Measurements from ENCODE around the gene HDAC8. TPM values are rescaled to one million over a fixed set of nuclear protein-coding genes. Genes with fewer than 3 reads are reported as not detected.

Gene HDAC8
- total and polyA plus RNA-seq, 9 of the 15 experiments (the other 6 are each of a cell fraction or from before 2014, with no cell fraction given), result 18.9 to 53.8 (median 28.7) TPM

GRCh38 chrX:72313707-72314641 is 258.7 kb downstream of the HDAC8 start (continued):
- no peak for TF ChIP-seq NRF1 (conservative IDR thresholded peaks at IDR 0.05 in 1 of 2, IDR thresholded peaks at IDR 0.05 in 1 of 2)
- no peak for TF ChIP-seq TRIM28 (IDR thresholded peaks at IDR 0.05)
- TF ChIP-seq ZNF696 (CRISPR knock-in tag; conservative IDR thresholded peaks at IDR 0.05), result no peak
- TF ChIP-seq POLR3A (IDR thresholded peaks at IDR 0.05; ENCODE audit: borderline replicate concordance, extremely low read depth, insufficient read depth, insufficient read length), result no peak
- no peak for TF ChIP-seq SP1 (CRISPR knock-in tag; IDR thresholded peaks at IDR 0.05)

- ATAC-seq, result no peak
- no peaks in the 10 kb centered on the region for H3K36me3 ChIP-seq (ENCODE audit: control insufficient read depth, insufficient read depth, low read length)
- H3K27me3 ChIP-seq (ENCODE audit: control insufficient read depth in 2 of 2, insufficient read depth in 2 of 2, low read length in 2 of 2), result peaks cover 0 to 4% of the 10 kb centered on the region in 2 experiments; a peak in 1 of 5 replicates
- no peaks in the 10 kb centered on the region for H3K79me2 ChIP-seq (ENCODE audit: control insufficient read depth, insufficient read depth, low read length)
- H3K27ac ChIP-seq (ENCODE audit: extremely low read depth, low read depth, low read length), result no peak overlapping the region
- peaks cover 2 to 15% of the 10 kb centered on the region in 2 experiments; a peak in 3 of 5 replicates for H3K4me1 ChIP-seq (replicated peaks in 1 of 2; ENCODE audit: control insufficient read depth in 2 of 2, insufficient read depth in 2 of 2, low read length in 2 of 2)
- no peak overlapping the region for H3K9ac ChIP-seq (ENCODE audit: insufficient read depth in 1 of 2, low read depth in 2 of 2, low read length in 2 of 2)
- TF ChIP-seq NCOA1 (IDR thresholded peaks at IDR 0.05; ENCODE audit: low read depth), result no peak
- TF ChIP-seq DMBX1 (CRISPR knock-in tag; IDR thresholded peaks at IDR 0.05; ENCODE audit: borderline replicate concordance), result no peak
- TF ChIP-seq KAT7 (CRISPR knock-in tag; IDR thresholded peaks at IDR 0.05; ENCODE audit: borderline replicate concordance), result no peak
- TF ChIP-seq RBFOX2 (IDR thresholded peaks at IDR 0.05; ENCODE audit: low read depth, low read length), result no peak
- TF ChIP-seq HIVEP1 (CRISPR knock-in tag; IDR thresholded peaks at IDR 0.05), result no peak
- no peak for TF ChIP-seq MCM7 (IDR thresholded peaks at IDR 0.05)
- TF ChIP-seq C11orf30 (IDR thresholded peaks at IDR 0.05; ENCODE audit: low read depth), result no peak
- TF ChIP-seq CBFA2T3 (IDR thresholded peaks at IDR 0.05), result no peak
- TF ChIP-seq SRF (CRISPR knock-in tag; IDR thresholded peaks at IDR 0.05), result no peak
- no peak for TF ChIP-seq TRIM28 (IDR thresholded peaks at IDR 0.05)
- TF ChIP-seq ZMIZ1 (IDR thresholded peaks at IDR 0.05; ENCODE audit: low read depth in 2 of 2, low read length in 2 of 2), result no peak
- no peak for TF ChIP-seq HDAC3 (IDR thresholded peaks at IDR 0.05; ENCODE audit: borderline replicate concordance, partially characterized antibody)
- no peak for TF ChIP-seq KLF6 (CRISPR knock-in tag; IDR thresholded peaks at IDR 0.05; ENCODE audit: borderline replicate concordance)
- BruUV-seq (replicated peaks), result no TSS peak
- no peak overlapping the region for H2AFZ ChIP-seq (ENCODE audit: low read depth, low read length)
- no peak overlapping the region for H3K4me3 ChIP-seq
- in situ Hi-C loops (cut with MboI), result loop anchor here (25.0 kb wide), 1 partner anchor 225 kb away; no protein-coding TSS in a partner anchor
- no peak for FAIRE-seq
- no peaks in the 10 kb centered on the region for H4K20me1 ChIP-seq (replicated peaks; ENCODE audit: control insufficient read depth, insufficient read depth, low read length)
- no peak overlapping the region for H3K4me2 ChIP-seq (ENCODE audit: insufficient read depth, low read length)
- intact Hi-C loops (cut with micrococcal nuclease), result no loop called here
- WGBS (ENCODE audit: insufficient coverage, low coverage, missing lambda C conversion rate), result 15% methylated on average over 4 of the region's 14 CpGs
- ChIA-PET CTCF (ENCODE audit: low intra/inter-chr PET ratio) (no interaction called here), POLR2A (interaction anchor here (0.6 kb wide), 1 partner anchor 1658 kb away, joined by 5 read pairs; no protein-coding TSS in a partner anchor)
- no peaks in the 10 kb centered on the region for H3K9me3 ChIP-seq (replicated peaks; ENCODE audit: control insufficient read depth, insufficient read depth, low read depth, low read length)
- no peak for DNase-seq (ENCODE audit: extremely low read depth in 1 of 4, low spot score in 3 of 4)
- no peaks in the 10 kb centered on the region for H3K9me1 ChIP-seq (ENCODE audit: control insufficient read depth, insufficient read depth, low read length)
Observed at GRCh38 chrX:72312311-72312940, 260.2 kb downstream of the HDAC8 start.
